Stimulated activated naive B cell treated with anti-CD40 and anti-IgM and Interleukin-4, amounts not matched to agents 10 μg/mL and 1 μg/mL and 100 μg/mL, for 72 hours (primary cell): Measurements from ENCODE around the gene LMNA.

Experiments used
- ATAC-seq, 2 donors: fragments of 150-1000 bp; cut with Tn5 transposase; replicated peaks; 2 replicates each; pipeline ENCODE4 v1.10.0; 2021; ENCODE audit warnings: moderate library complexity in 1 of 2
- DNase-seq: peaks from one replicate; pipeline ENCODE4 v3.0.0; 2021
- H3K27ac Mint-ChIP-seq: one replicate; pipeline ENCODE4 v1.8.0; 2022; ENCODE audit warnings: mild to moderate bottlenecking, mixed read lengths
- H3K27me3 Mint-ChIP-seq, 2 donors: one replicate each; pipeline ENCODE4 v1.8.0; 2022; ENCODE audit warnings: mixed read lengths in 2 of 2
- H3K36me3 Mint-ChIP-seq, 2 donors: one replicate each; pipeline ENCODE4 v1.8.0; 2022; ENCODE audit warnings: mixed read lengths in 2 of 2, mild to moderate bottlenecking in 1 of 2
- H3K4me1 Mint-ChIP-seq, 2 donors: one replicate each; pipeline ENCODE4 v1.8.0; 2022; ENCODE audit warnings: mixed read lengths in 2 of 2, mild to moderate bottlenecking in 1 of 2
- H3K4me3 Mint-ChIP-seq, 2 donors: one replicate each; pipeline ENCODE4 v1.8.0; 2022; ENCODE audit warnings: mild to moderate bottlenecking in 2 of 2, mixed read lengths in 2 of 2, moderate library complexity in 1 of 2
- H3K9me3 Mint-ChIP-seq, 2 donors: one replicate each; pipeline ENCODE4 v1.8.0; 2022; ENCODE audit warnings: mixed read lengths in 2 of 2, mild to moderate bottlenecking in 1 of 2

LMNA gene

DNA sequence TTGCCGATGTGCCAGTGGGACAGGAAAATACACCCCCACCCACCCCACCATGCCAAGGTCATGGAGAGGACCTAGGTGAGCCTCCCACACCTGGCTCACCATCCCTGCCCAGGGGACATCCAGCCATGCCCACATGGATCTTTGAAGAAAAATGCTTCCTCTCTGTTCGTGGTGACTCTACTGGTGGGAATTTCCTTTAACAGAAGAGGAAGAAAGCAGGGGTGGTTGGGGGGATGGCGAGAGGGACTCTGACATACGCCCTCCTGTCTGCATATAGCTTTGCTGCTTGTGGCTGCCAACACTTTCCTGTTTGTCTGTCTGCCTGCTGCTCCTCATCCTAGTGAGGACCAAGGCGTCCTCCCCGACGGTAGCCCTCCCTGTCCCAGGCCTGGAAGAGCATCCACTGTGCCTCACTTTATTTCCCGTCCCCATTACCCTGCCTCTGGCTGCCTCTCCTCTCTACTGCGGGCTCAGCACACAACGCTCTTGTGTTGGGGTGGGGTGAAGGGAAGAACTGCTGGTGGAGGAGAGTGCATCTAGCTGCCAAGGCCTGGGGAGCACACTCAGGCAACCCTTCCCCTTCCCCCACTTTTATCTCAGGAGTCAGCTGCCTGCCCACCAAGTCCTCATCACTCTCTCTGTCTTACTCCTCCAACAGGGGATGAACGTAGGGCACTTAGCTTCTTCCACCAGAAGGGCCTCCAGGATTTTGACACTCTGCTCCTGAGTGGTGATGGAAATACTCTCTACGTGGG is 41.4 kb downstream of the LMNA start:
- Mint-ChIP-seq H3K4me3 (peak overlapping the region; percentile 96 to 100), H3K36me3 (peaks cover 46 to 61% of the 10 kb centered on the region in 2 donors), H3K4me1 (peaks cover 82 to 100% of the 10 kb centered on the region in 2 donors), H3K27me3 (no peaks in the 10 kb centered on the region), H3K9me3 (no peaks in the 10 kb centered on the region), H3K27ac (peak overlapping the region; percentile 48)
- no peak for DNase-seq
- no peak for ATAC-seq

DNA sequence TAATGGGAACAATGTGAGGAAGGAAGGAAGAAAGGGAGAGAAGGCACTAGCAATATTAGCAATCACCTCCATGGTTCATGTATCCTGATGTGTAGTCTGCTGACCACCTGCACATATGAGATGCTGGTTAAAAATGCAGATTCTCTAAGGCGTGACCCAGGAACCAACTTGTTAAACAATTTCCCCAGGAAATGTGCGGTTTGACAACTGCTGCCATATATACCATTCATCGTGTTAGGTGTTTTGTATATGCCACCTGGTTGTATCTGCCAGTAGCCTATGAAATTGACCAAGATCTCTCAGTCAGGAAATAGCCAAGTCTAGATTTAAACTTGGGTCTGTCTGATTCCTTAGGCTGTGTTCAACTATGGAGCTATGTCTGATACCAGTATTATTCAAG is 43.0 kb downstream of the LMNA start:
- peaks cover 76 to 91% of the 10 kb centered on the region in 2 donors for H3K4me1 Mint-ChIP-seq

DNA sequence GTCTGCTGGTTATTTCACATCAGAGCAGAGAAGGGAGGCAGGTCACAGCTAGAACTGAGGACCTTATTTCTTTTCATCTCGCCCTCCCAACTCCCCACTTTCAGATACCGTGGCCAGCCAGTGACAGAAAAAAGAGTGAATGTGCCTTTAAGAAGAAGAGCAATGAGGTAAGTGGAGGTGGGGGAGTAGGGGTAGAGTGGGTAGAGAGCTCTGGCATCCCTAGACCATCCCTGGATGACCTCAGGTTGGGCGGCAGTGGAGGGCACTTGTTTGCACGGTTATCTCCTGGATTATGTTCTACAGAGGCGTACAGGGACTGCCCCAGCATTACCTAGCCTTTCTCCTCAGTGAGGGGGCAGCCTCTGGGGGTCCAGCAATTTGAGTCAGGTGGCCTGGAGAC is 43.5 kb downstream of the LMNA start:
- Mint-ChIP-seq H3K4me1 (peaks cover 71 to 86% of the 10 kb centered on the region in 2 donors), H3K27ac (no peak overlapping the region), H3K27me3 (no peaks in the 10 kb centered on the region), H3K36me3 (peaks cover 56 to 75% of the 10 kb centered on the region in 2 donors), H3K9me3 (no peaks in the 10 kb centered on the region), H3K4me3 (peak overlapping the region in 1 of 2 donors; percentile 17)
- no peak for ATAC-seq
- DNase-seq, result no peak

More for the DNA sequence above, 43.0 kb downstream of the LMNA start:
- H3K4me3 Mint-ChIP-seq, result peak overlapping the region; percentile 39 to 45
- ATAC-seq, result no peak
- H3K36me3 Mint-ChIP-seq, result peaks cover 56 to 74% of the 10 kb centered on the region in 2 donors
- DNase-seq, result no peak
- no peaks in the 10 kb centered on the region for H3K9me3 Mint-ChIP-seq
- no peak overlapping the region for H3K27ac Mint-ChIP-seq
- H3K27me3 Mint-ChIP-seq, result no peaks in the 10 kb centered on the region

DNA sequence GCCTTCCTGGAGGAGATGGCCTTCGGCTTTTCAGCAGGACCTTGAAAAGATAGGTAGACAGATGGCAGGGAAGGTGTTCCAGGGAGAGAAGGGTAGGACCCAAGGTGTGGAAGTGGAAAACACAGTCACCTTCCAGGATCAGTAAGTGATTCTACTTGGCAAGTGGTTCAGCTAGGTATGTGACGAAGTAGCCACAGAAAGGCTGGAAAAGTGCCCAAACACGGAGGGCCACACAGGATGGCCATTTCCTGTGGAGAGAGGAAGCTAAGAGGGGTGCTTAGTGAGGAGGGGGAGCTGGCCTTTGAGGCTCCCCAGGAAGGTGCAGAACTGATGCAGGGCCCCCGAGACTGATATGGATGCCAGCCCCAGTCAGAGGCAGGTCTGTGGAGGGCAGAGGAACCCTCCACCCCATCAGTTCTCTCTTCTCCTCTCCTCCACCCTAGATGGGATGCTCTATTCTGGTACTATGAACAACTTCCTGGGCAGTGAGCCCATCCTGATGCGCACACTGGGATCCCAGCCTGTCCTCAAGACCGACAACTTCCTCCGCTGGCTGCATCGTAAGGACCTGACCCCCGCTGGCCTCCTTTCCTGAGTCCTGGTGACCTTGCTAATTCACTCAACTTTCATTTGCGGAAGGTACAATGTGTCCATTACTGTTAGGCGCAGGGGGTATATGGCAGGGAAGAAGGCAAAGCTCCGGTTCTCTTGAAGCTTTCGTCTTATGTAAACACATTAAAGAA is 45.7 kb downstream of the LMNA start:
- peaks cover 62 to 77% of the 10 kb centered on the region in 2 donors for H3K36me3 Mint-ChIP-seq
- H3K27ac Mint-ChIP-seq, result no peak overlapping the region
- H3K9me3 Mint-ChIP-seq, result peaks cover 3% of the 10 kb centered on the region in 2 donors
- H3K4me1 Mint-ChIP-seq, result peaks cover 55 to 69% of the 10 kb centered on the region in 2 donors
- ATAC-seq (no peak), DNase-seq (no peak)
- H3K4me3 Mint-ChIP-seq, result peak overlapping the region; percentile 70 to 75
- no peaks in the 10 kb centered on the region for H3K27me3 Mint-ChIP-seq

DNA sequence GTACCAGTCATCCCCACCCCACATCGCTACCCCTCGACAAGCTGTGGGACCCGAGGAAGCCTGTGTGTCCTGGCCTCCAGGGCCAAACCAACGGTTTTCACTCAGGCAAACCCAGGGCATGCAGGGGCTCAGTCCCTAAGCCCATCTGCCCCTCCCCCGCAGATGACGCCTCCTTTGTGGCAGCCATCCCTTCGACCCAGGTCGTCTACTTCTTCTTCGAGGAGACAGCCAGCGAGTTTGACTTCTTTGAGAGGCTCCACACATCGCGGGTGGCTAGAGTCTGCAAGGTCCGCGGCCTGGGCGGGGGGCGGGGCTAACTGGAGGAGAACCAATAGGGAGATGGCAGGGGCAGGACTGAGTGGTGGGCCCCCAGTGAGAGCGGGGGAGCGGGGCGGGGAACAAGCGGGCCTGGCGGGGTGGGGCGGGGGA is 46.2 kb downstream of the LMNA start:
- H3K4me3 Mint-ChIP-seq, result peak overlapping the region; percentile 70 to 75
- no peaks in the 10 kb centered on the region for H3K27me3 Mint-ChIP-seq
- peaks cover 67 to 80% of the 10 kb centered on the region in 2 donors for H3K36me3 Mint-ChIP-seq
- peaks cover 4 to 5% of the 10 kb centered on the region in 2 donors for H3K9me3 Mint-ChIP-seq
- peak; percentile 44 to 68 for ATAC-seq
- DNase-seq, result no peak
- H3K4me1 Mint-ChIP-seq, result peaks cover 53 to 69% of the 10 kb centered on the region in 2 donors
- H3K27ac Mint-ChIP-seq, result peak overlapping the region; percentile 31

DNA sequence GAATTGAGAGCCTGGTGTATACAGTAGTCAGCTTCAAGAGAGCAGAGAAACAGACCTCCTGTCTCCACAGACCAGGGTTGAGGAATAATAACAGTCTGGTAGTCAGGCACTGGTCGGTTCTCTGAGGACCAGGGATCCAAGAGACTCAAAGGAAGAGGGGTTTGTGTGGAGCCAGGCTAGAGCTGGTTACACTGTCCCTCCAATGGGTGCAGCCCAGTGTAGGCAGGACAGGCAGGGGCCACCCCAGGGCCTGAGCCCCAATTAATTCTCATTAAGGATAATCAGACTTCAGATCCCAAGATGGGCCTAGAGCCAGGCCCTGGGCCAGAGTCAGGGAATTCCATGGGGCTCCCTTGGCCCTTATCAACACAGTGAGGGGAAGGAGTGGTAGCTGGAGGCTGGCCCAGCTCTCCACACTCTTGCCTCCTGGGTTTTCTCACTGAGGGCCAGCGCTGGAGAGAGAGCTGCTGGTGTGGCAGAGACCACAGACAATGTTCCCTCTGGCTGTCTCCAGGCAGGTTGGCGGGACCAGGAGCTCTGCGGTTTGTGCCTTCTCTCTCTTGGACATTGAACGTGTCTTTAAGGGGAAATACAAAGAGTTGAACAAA is 48.0 kb downstream of the LMNA start:
- peaks cover 67 to 77% of the 10 kb centered on the region in 2 donors for H3K36me3 Mint-ChIP-seq
- no peaks in the 10 kb centered on the region for H3K27me3 Mint-ChIP-seq
- DNase-seq (no peak), ATAC-seq (no peak)
- H3K27ac Mint-ChIP-seq, result no peak overlapping the region
- H3K4me1 Mint-ChIP-seq, result peaks cover 48 to 53% of the 10 kb centered on the region in 2 donors
- H3K4me3 Mint-ChIP-seq, result no peak overlapping the region
- H3K9me3 Mint-ChIP-seq, result peaks cover 4 to 5% of the 10 kb centered on the region in 2 donors

DNA sequence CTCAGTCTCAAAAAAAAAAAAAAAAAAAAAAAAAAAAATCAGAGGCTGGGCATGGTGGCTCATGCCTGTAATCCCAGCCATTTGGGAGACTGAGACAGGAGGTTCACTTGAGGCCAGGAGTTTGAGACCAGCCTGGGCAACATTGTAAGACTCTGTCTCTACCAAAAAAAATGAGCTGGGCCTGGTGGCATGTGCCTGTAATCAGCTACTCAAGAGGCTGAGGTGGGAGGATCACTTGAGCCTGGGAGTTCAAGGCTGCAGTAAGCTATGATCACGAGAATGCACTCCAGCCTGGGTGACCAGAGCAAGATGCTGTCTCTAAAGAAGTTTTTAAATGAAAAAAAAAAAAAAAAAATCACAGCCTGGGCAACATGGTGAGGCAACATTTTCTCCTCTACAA is 49.2 kb downstream of the LMNA start:
- H3K27me3 Mint-ChIP-seq, result no peaks in the 10 kb centered on the region
- DNase-seq (no peak), ATAC-seq (no peak)

DNA sequence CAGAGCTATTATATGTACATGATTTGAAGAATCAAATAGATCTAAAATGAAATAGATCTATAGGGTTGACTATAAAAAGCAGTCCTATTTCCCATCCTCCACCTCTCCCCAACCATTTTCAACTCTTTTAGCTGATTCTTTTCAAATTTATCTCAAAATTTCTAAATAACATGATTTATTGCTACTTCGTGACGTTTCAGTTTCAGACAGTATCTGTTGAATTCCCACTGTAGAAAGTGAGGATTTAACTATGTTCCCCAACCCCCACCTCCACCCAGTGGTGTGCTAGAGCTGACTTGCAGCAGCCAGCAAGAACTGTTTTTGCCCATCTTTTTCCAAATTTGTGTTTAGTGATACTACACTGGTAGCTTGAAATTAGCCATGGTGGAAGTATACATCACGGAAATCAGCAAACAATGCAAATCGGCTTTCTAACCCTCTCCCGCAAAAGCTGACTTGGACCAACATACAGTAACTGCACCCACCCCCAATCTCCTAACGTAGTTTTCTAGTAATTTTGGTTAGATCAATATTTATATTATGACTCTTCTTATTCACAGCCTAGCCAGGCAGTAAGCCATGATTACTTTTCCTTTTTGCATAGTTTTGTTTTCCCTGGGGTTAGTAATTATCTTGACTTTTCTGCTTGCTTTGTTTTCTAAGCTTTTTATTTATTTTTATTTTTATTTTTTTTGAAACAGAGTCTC is 49.8 kb downstream of the LMNA start:
- Mint-ChIP-seq H3K36me3 (peaks cover 60 to 74% of the 10 kb centered on the region in 2 donors), H3K27ac (no peak overlapping the region), H3K27me3 (no peaks in the 10 kb centered on the region), H3K4me1 (peaks cover 31 to 35% of the 10 kb centered on the region in 2 donors), H3K9me3 (peaks cover 4 to 5% of the 10 kb centered on the region in 2 donors), H3K4me3 (no peak overlapping the region)
- ATAC-seq (no peak), DNase-seq (no peak)

More for the DNA sequence above, 49.2 kb downstream of the LMNA start:
- no peak overlapping the region for H3K4me3 Mint-ChIP-seq
- H3K27ac Mint-ChIP-seq, result no peak overlapping the region
- peaks cover 62 to 75% of the 10 kb centered on the region in 2 donors for H3K36me3 Mint-ChIP-seq
- H3K4me1 Mint-ChIP-seq, result peaks cover 36 to 41% of the 10 kb centered on the region in 2 donors
- H3K9me3 Mint-ChIP-seq, result peaks cover 4 to 5% of the 10 kb centered on the region in 2 donors

DNA sequence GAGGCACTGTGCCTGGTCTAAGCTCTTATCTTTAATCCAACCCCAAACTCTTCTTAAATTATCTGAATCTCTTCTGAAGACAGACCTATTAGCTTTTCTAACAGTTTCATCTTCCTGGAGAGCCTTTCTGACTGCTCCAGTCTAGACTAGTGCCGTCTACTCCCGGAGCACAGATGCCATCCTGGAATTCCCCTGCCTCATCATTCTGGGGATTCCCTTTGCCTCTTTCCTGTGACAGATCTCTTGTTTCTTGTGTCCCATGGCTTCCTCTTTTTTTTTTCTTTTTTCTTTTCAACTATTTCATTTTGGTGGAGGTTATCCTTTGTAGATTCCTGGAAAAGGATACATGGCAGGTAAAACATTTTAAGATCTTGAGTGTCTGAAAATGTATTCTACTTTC is 50.6 kb downstream of the LMNA start:
- Mint-ChIP-seq H3K27ac (peak overlapping the region; percentile 85), H3K36me3 (peaks cover 56 to 66% of the 10 kb centered on the region in 2 donors), H3K9me3 (peaks cover 4 to 5% of the 10 kb centered on the region in 2 donors), H3K4me3 (peak overlapping the region; percentile 4 to 44), H3K27me3 (no peaks in the 10 kb centered on the region), H3K4me1 (peaks cover 22 to 27% of the 10 kb centered on the region in 2 donors)
- DNase-seq (peak; percentile 40), ATAC-seq (peak; percentile 65 to 76)

DNA sequence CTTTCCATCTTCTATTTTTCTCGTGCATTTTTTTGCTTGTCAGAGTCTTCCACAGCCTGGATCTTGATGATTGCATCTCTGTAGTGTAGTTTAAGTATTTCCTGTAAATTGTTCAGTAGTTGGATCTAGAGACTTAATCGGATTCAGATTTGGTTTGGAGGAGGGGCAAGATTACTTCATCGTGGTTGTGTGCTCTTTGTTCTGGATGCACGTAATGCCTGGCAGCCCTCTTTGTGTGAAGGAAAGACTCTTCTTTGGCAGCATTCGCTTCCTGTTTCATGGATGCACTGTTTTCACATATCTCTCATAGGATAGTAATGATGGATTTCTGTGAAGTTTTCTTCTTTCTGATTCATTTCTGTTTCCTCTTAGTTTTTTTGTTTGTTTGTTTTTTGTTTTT is 53.0 kb downstream of the LMNA start:
- H3K27me3 Mint-ChIP-seq, result no peaks in the 10 kb centered on the region
- no peak for DNase-seq
- H3K9me3 Mint-ChIP-seq, result peaks cover 4 to 5% of the 10 kb centered on the region in 2 donors
- H3K4me1 Mint-ChIP-seq, result peaks cover 12 to 13% of the 10 kb centered on the region in 2 donors
- H3K36me3 Mint-ChIP-seq, result peaks cover 44 to 51% of the 10 kb centered on the region in 2 donors
- no peak overlapping the region for H3K4me3 Mint-ChIP-seq
- no peak for ATAC-seq
- no peak overlapping the region for H3K27ac Mint-ChIP-seq

DNA sequence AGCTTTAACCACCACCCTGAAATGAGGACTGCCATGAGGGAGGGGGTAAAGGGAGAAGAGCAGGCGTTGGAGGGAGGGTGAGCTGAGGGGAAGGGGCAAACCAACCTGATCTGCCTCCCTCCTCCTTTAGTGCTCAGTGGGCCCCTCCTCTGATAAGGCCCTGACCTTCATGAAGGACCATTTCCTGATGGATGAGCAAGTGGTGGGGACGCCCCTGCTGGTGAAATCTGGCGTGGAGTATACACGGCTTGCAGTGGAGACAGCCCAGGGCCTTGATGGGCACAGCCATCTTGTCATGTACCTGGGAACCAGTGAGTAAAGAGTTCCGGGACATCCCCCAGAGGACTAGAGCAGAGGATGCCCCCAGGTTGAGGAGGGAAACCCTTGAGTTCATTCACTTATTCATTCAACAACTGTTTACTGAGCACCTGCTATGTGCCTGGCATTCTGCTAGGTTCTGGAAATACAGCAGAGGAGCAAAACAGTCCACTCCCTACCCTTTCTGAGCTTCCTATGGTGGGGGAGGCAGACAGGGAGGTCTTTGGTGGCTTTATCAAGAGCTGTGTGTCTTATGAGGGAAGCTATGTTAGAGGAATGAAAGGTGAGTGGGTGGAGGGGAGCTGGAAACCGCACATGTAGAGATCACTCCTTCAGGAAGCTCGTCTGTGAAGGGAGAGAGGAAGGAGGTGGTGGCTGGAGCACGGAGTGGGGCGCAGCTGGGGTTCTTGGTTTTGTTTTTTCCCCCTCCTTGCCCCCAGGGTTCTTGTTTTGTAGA is 58.4 kb downstream of the LMNA start:
- Mint-ChIP-seq H3K9me3 (no peaks in the 10 kb centered on the region), H3K36me3 (peaks cover 48 to 66% of the 10 kb centered on the region in 2 donors), H3K27me3 (no peaks in the 10 kb centered on the region), H3K4me3 (no peak overlapping the region), H3K27ac (no peak overlapping the region), H3K4me1 (peaks cover 11 to 22% of the 10 kb centered on the region in 2 donors)
- DNase-seq (no peak), ATAC-seq (no peak)

DNA sequence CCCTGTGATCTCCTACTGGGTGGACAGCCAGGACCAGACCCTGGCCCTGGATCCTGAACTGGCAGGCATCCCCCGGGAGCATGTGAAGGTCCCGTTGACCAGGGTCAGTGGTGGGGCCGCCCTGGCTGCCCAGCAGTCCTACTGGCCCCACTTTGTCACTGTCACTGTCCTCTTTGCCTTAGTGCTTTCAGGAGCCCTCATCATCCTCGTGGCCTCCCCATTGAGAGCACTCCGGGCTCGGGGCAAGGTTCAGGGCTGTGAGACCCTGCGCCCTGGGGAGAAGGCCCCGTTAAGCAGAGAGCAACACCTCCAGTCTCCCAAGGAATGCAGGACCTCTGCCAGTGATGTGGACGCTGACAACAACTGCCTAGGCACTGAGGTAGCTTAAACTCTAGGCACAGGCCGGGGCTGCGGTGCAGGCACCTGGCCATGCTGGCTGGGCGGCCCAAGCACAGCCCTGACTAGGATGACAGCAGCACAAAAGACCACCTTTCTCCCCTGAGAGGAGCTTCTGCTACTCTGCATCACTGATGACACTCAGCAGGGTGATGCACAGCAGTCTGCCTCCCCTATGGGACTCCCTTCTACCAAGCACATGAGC is 62.2 kb downstream of the LMNA start:
- no peak overlapping the region for H3K4me3 Mint-ChIP-seq
- no peak for DNase-seq
- no peak overlapping the region for H3K27ac Mint-ChIP-seq
- no peak for ATAC-seq
- peaks cover 46 to 61% of the 10 kb centered on the region in 2 donors for H3K36me3 Mint-ChIP-seq
- no peaks in the 10 kb centered on the region for H3K27me3 Mint-ChIP-seq
- no peaks in the 10 kb centered on the region for H3K9me3 Mint-ChIP-seq
- H3K4me1 Mint-ChIP-seq, result peaks cover 19 to 30% of the 10 kb centered on the region in 2 donors
